Activated gamma-delta T cell treated with anti-CD3 and anti-CD28 coated beads, Interleukin-2, amount 50 U/mL, for 16 hours (primary cell): Measurements from ENCODE around the gene BRMS1.
A peak's percentile ranks its signal among the peaks of the same experiment; 100 is the strongest.
"Not testable (repeated sequence)": the region's sequence is repeated elsewhere in the genome, so short reads cannot be mapped to it uniquely, and the experiment has no call there.

Experiments used
- DNase-seq: peaks from one replicate; pipeline ENCODE4 v3.0.0-alpha.2; 2020; ENCODE audit warnings: low read depth

The BRMS1 gene, protein sequence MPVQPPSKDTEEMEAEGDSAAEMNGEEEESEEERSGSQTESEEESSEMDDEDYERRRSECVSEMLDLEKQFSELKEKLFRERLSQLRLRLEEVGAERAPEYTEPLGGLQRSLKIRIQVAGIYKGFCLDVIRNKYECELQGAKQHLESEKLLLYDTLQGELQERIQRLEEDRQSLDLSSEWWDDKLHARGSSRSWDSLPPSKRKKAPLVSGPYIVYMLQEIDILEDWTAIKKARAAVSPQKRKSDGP

GRCh38 chr11:66344550-66345315 is at the start of gene BRMS1:
BRMS1 (minus strand) TSS chr11:66345104; CDS start chr11:66342234, 2,870 bp downstream.
- peak; percentile 94 for DNase-seq

DNA sequence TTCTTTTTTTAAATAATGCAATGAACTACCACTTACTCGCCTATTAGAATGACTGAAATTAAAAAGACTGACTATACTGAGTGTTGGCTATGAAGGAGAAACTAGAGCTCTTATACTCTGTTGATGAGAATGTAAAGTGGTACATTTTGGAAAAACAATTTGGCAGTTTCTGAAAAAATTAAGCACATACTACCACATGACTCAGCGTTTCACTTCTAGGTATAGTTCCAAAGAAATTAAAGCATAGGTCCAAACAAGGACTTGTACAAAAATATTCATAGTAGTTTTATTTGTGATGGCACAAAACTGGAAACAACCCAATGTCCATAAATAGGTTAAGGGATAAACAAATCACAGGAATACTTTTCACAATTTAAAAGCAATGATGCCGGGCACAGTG is 49.0 kb upstream of the BRMS1 start:
- DNase-seq = no peak

DNA sequence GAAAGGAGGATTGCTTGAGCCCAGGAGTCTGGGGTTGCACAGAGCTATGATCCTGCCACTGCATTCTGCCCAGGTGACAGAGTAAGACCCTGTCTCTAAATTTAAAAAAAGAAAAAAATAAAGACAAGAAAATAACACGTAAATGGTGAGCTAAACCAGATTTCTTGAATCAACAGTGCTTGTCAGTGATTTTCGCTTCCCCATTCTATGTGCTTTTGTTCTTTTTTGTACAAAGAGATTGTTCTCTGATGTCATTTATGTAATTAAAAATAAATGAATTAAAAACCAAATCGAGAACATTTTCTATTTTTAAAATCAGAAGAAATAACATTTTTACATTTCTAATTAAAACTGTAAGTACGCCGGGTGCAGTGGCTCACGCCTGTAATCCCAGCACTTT is 46.4 kb upstream of the BRMS1 start:
- DNase-seq = no peak

DNA sequence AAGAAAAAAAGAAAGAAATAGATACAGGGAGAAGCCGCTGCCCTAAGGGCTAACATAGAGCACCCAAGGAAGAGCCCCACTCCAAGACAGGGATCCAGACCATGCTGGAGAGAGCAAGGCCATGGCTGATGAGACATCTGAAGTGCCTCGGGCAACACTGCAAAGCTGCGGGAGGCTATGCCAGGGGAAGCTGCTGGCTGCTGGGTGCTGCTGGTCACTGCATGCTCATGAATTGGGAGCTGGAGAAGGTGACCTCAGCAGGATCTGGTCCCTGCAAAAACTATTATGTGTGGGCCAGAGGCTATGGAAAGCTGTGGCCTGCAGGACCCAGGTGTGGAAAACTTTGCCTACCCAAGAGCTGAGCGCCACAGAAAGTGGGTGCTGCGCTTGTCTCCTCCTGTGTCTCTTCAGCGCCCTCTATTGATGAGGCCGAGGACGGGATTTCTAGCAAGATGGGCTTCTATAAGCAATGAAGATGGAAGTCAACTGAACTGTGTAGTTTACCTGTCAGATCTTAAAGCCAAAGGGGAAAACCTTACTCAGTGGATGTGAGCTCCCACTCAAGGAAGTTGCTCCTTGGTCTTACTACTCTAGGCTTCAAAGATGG is 44.0 kb upstream of the BRMS1 start:
- peak; percentile 41 for DNase-seq

- peak; percentile 76 for DNase-seq
These were observed 41.5 kb upstream of the BRMS1 start for GRCh38 chr11:66386171-66387069.

DNA sequence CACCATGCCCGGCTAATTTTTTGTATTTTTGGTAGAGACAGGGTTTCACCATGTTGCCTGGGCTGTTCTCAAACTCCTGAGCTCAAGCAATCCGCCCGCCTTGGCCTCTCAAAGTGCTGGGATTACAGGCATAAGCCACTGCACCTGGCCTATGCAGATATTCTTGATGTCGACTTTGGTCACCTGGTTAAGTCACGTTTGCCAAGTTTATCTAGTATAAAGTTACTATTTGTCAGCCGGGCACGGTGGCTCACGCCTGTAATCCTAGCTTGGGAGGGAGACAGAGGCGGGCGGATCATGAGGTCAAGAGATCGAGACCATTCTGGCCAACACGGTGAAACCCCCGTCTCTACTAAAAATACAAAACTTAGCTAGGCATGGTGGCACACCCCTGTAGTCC is 39.4 kb upstream of the BRMS1 start:
- not testable (repeated sequence) for DNase-seq

DNA sequence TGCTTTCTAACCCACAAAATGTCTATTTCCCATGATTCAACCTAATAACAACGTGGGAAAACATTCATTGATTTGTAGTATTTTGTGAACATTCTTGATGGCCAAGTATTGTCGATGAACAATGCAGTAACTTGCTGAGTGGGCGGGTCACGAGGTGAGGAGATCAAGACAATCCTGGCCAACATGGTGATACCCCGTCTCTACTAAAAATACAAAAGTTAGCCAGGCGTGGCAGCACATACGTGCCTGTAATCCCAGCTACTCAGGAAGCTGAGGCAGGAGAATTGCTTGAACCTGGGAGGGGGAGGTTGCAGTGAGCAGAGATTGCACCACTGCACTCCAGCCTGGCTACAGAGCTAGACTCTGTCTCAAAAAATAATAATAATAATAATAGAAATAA is 35.4 kb upstream of the BRMS1 start:
- not testable (repeated sequence) for DNase-seq

GRCh38 chr11:66373690-66374287 is 28.9 kb upstream of the BRMS1 start:
- DNase-seq = not testable (repeated sequence)

DNA sequence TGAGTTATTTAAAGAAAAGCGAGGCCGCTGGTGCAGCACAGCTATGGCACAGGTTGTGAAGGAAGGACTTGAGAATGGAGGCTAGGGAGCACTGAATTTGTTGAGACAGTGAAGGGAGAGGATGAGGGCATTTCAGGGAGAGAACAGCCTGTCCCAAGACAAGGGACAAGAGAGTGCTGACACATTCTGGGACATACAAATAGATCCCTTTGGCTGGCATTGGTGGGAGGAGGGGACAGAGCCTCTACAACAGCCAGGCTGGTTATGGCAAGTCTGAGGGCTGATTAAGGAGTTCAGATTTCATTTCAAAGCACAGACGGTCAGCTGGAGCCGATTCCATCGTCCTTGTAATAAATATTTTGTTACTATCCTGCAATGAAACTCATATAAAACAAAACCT is 28.4 kb upstream of the BRMS1 start:
- no peak for DNase-seq

- peak; percentile 68 for DNase-seq
These were observed 26.9 kb upstream of the BRMS1 start, which contains the start of gene SLC29A2 for GRCh38 chr11:66371627-66372415. SLC29A2 (minus strand) TSS chr11:66371760; CDS start chr11:66371591, 169 bp downstream.

DNA sequence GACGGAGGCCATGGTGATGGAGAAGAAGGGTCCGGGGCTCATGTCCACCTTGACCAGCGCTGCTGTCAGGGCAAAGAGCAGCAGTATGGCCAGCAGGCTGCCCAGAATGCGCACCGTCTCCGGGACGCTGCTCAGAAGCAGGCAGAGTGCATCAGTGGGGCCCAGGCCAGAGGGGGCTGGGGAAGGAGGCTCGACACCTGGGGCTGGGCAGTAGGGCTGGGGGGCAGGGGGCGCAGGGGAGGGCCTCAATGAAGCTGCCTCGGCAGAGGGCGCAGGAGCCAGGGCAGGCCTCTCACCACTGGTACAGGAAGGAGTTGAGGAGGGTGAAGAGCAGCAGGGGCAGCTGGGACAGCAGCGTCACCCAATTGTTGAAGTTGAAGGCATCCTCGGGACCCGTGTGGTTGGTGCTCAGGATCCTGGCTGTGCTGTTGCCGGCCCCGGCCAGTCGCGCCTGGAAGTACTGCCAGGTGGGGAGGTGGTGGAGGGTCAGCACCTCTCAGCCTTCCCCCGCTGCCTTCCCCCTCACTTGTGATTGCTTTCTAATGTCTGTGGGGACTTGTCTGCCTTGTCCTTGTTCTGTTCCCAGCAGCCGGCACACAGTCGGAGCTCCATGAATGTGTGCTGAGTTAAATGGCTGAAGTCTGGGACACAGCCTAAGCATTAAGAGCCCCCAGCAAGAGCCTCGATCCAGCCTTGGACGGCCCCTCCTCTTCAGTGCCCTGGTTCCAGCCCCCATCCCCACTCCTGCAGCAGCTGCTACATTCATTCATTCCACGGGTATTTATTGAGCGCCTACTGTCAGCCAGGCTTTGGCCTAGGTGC is 24.4 kb upstream of the BRMS1 start:
- no peak for DNase-seq

DNA sequence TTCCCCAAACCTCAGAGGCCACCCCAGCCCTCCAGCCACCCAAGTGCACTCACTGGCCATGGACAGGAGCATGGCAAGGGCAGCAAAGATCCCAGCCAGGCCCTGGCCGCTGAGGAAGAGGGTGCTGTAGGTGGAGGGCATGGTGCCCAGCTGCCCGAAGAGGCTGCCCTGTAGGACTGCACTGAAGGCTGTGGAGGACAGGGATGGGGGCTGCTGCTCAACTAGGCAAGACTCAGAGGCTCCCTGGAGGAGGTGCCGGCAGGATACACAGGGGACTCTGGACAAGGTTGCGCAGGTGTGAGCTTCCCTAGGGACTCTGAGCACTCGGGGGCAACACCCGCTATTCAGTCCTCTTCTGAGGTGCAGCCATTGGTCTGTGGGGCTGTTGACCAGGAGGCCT is 23.6 kb upstream of the BRMS1 start:
- DNase-seq = no peak

DNA sequence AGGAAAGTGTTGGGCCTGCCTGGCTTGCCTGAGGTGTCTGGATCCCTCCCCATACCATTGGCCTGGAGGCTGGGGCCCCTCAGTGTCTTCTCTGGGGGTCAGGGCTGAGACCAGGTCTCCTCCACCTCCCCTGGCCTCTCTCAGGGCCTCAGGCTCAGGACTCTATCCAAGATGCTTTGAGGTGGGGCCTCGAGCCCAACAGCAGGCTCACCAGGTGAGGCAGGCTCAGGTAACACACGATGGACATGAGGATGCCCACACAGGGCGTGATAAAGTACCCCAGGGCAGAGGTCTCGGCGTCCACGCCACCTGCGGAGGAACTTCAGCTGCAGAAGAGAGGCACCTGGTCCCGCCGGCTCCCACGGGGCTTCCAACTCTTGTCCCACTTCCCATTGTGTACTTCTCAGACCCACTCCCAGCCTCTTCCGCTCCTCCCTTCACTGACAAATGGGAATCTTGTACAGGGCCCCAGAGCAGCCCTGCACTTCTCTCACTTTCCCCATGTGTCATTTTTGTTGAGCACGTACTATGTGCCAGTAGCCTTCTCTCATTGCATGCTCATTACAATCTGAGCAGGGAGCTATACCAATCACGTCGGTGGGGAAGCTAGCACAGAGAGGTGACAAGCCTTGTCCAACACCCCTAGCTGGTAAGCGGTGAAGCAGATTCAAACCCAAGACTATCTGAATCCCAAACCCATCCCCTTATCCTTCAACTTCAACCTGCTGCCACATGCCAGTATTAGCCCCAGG is 22.8 kb upstream of the BRMS1 start:
- DNase-seq = no peak

GRCh38 chr11:66366844-66367477 is 22.1 kb upstream of the BRMS1 start:
- no peak for DNase-seq

- DNase-seq = no peak
These were observed 21.1 kb upstream of the BRMS1 start for GRCh38 chr11:66365711-66366619.

- no peak for DNase-seq
These were observed 20.3 kb upstream of the BRMS1 start for GRCh38 chr11:66365166-66365565.

DNA sequence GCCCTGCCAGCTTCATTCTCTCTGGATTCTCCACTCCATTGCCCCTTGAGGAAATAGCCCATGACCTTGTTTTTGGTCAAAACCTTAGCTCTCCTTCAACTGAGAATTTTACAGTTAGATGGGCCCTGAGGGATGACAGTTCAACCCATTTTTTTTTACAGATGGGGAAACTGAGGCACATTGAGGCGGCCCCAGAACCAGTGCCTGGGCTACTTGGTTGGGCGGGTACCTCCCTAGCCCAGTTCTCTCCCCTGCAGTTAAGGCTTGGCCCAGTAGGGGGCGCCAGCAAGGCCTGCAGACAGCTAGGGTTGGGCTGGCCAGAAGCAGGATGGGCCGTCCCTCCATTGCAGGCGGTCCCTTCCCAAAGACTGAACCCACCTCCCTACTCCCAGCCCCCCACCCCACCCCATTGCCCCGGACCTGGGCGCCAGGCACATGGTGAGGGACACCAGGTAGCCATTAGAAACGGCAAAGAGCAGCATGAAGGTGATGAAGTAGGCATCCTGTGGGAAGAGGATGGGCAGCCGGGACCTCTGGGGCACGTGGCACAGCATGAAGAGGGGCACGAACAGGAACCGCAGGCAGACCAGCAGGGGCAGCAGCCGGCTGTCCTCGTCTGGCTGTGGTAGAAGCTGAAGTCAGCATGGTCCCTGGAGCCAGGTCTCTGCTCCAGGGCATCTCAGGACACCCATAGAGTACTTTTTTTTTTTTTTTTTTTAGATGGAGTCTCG is 19.1 kb upstream of the BRMS1 start:
- peak; percentile 58 for DNase-seq
